ENCODE data around the gene LRP1B.

GRCh38 chr2:141992695-141993094, 138.1 kb downstream of the LRP1B start:
- TF ChIP-seq, protein P1, sequence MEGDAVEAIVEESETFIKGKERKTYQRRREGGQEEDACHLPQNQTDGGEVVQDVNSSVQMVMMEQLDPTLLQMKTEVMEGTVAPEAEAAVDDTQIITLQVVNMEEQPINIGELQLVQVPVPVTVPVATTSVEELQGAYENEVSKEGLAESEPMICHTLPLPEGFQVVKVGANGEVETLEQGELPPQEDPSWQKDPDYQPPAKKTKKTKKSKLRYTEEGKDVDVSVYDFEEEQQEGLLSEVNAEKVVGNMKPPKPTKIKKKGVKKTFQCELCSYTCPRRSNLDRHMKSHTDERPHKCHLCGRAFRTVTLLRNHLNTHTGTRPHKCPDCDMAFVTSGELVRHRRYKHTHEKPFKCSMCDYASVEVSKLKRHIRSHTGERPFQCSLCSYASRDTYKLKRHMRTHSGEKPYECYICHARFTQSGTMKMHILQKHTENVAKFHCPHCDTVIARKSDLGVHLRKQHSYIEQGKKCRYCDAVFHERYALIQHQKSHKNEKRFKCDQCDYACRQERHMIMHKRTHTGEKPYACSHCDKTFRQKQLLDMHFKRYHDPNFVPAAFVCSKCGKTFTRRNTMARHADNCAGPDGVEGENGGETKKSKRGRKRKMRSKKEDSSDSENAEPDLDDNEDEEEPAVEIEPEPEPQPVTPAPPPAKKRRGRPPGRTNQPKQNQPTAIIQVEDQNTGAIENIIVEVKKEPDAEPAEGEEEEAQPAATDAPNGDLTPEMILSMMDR (IDR thresholded peaks at IDR 0.05; ENCODE audit: borderline replicate concordance, extremely low read depth, low read length, poor library complexity, severe bottlenecking): no peak
- no peak for TF ChIP-seq EZH2 (IDR thresholded peaks at IDR 0.05; ENCODE audit: borderline replicate concordance, low read depth, low read length, severe bottlenecking)

Measured in DND-41 (cell line).